ENCODE results near the gene CGB8.

The CGB8 gene

GRCh38 chr19:48997972-48998371, 50.9 kb downstream of the CGB8 start:
- Histone ChIP-seq H3K27me3 (ENCODE audit: control insufficient read depth, insufficient read depth, low read length) (no peaks in the 10 kb centered on the region), H3K36me3 (ENCODE audit: control insufficient read depth, insufficient read depth, low read length) (peaks cover 11% of the 10 kb centered on the region), H3K9me3 (ENCODE audit: control insufficient read depth, insufficient read depth, low read depth, low read length) (no peaks in the 10 kb centered on the region), H3K4me3 (ENCODE audit: low read depth, low read length) (no peak overlapping the region), H3K4me1 (ENCODE audit: control insufficient read depth, insufficient read depth, low read length) (peaks cover 9% of the 10 kb centered on the region; the same call in 1 of the 2 replicates), H3K9ac (ENCODE audit: low read length) (no peak overlapping the region), H3K27ac (ENCODE audit: low read depth, low read length) (no peak overlapping the region)

All from HUES6 (cell line).